Measurements from ENCODE around the gene CACNG6.

- TF ChIP-seq POLR2AphosphoS5 (IDR thresholded peaks at IDR 0.05; ENCODE audit: low read length) (no peak), CEBPB (IDR thresholded peaks at IDR 0.05; ENCODE audit: borderline replicate concordance in 1 of 2, low read depth in 2 of 2, low read length in 2 of 2) (no peak)
These were observed 8.8 kb upstream of the CACNG6 start for GRCh38 chr19:53982611-53983010.
